ENCODE measurements around the gene SCRN3. TPM values are rescaled to one million over a fixed set of nuclear protein-coding genes. Genes with fewer than 3 reads are reported as not detected.
"Not testable (repeated sequence)": the region's sequence is repeated elsewhere in the genome, so short reads cannot be mapped to it uniquely, and the experiment has no call there.

SCRN3 gene, protein sequence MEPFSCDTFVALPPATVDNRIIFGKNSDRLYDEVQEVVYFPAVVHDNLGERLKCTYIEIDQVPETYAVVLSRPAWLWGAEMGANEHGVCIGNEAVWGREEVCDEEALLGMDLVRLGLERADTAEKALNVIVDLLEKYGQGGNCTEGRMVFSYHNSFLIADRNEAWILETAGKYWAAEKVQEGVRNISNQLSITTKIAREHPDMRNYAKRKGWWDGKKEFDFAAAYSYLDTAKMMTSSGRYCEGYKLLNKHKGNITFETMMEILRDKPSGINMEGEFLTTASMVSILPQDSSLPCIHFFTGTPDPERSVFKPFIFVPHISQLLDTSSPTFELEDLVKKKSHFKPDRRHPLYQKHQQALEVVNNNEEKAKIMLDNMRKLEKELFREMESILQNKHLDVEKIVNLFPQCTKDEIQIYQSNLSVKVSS
- 16.5 and 22.2 TPM in 2 replicates for total RNA-seq (2014; rRNA removed; shearing (Covaris generic))

DNA sequence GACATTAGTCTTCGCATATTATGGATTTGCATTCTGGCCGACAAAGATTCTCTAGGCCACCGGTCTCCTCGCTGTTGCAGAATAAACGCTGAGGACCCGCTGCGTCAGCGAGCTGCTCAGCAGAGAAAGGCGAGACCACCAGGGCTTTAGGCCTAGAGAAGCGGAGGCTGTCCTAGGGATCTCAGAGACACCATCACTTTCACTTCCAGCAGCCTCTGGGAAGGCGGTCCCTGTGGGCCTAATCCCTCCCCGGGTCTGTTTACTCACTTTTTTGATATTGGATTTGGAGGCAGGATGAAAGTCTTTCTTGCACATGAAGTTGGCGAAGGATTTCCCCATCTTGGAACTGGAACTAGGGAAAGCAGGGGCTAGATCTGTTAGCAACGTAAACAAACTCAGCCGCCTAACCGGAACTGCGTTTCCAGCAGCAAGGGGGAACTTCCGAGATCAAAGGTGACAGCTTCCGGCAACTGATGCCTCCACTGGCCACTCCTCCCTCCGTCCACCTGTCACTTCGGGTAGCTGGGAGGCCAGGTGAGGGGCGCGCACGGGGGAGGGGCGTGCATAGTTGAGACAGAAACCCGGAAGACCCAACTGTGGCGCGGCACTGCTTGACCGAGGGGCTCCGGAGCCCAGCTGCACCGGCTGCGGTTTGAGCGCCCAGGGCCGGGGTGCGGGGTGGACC, at the start of gene SCRN3:
Gene SCRN3 (plus strand): TSS at position 447 of the 685 bp plus-strand sequence. CDS start 2,554 bp downstream, outside the sequence.
- DNase-seq (ENCODE audit: low read depth): peak; percentile 75

DNA sequence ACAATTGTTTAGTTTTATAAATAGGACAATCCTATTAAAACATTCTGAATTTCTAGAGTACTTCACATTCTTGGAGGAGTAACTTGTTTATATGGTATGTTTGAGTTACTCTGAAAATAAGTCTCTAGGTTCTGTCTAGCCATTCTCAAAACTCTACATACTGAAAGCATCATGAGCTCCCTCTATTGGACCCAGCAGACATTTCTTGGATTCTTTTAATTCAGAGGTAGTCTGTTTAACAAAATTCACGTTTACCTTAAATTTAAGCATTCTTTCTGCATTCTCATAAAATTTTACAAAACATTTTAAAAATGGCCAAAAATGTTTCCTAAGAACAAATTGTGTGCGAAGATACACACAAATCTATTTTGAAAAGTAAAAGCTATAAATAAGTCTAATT, 45.5 kb upstream of the SCRN3 start:
- peak; percentile 25 for DNase-seq (ENCODE audit: low read depth)

DNA sequence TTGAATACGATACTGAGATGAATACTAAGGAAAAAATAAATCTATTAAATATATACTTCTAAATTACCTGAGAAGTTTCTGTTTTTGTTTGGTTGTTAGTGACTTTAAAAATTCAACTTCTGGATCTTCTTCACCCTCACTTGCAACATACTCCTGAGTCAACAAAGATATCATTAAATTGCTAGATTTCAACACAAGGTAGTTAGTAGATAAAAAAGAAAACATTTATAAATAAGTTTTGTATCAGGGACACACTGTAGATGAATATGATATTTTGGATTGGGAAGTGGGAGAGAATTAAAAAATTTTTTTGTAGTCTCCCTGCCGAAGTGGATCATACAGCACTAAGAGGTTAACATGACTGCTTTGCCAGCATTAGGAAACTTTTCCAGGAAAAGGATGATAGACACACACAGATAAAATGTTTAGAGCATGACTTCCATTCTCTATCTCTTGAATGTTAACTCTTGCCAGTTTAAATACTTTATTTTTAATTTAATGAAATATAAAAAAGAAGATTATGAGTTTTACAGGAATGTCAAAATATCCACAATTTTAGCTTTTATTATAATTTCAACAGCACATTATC, 44.8 kb upstream of the SCRN3 start:
- no peak for DNase-seq (ENCODE audit: low read depth)

DNA sequence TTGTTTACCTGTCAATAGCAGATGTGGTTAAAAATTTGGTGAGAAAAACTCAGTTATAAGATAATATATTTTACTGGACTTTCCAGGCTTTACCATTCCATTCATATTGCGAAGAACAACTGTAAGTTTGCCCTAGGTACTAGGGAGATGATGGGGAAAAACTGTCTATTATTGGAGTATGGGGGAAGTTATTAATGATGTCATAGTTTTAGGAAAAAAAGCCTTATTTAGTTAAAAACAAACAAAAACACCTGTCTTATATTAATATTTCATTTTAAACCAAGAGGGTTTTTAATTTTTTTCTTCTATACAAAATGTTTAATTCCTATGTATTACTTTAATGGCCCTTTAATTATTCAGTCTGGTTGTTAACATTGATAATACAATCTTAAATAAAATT, 42.5 kb upstream of the SCRN3 start:
- DNase-seq (ENCODE audit: low read depth): no peak

DNA sequence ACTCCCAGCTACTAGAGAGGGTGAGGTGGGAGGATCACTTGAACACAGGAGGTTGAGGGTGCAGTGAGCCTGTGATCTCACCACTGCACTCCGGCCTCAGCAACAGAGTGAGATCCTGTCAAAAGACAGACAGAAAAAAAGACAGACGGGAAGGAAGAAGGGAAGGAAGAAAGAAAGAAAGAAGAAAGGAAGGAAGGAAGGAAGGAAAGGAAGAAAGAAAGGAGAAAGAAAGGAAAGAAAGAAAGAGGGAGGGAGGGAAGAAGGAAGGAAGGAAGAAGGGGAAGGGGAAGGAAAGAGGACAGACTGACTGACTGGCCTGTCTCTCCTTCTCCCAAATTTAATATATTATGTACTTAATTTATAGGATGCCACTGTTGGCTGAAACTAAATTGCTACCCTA, 39.2 kb upstream of the SCRN3 start:
- DNase-seq (ENCODE audit: low read depth): no peak

DNA sequence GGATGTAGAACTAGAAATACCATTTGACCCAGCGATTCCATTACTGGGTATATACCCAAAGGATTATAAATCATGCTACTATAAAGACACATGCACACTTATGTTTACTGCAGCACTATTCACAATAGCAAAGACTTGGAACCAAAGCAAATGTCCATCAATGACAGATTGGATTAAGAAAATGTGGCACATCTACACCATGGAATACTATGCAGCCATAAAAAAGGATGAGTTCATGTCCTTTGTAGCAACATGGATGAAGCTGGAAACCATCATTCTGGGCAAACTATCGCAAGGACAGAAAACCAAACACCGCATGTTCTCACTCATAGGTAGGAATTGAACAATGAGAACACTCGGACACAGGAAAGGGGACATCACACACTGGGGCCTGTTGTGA, 35.9 kb upstream of the SCRN3 start:
- not testable (repeated sequence) for DNase-seq (ENCODE audit: low read depth)

DNA sequence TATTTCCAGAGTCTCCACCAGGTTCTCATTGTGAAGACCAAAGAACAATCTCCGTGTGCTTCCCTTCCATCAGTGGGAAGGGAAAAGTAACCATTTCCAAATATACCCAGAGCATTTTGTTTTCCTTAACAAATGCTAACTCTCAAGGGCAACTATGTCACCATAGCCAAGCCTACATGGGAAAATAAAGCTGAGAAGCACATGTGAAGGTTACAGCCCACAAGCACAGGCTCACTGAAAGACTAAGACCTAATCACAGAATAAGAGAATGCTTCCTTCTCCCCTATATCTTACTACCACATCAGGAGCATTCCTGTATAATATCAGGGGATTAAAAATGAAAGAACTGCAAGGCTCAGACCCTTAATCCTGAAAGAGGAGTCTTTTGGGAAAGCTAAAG, 32.6 kb upstream of the SCRN3 start:
- DNase-seq (ENCODE audit: low read depth): no peak

DNA sequence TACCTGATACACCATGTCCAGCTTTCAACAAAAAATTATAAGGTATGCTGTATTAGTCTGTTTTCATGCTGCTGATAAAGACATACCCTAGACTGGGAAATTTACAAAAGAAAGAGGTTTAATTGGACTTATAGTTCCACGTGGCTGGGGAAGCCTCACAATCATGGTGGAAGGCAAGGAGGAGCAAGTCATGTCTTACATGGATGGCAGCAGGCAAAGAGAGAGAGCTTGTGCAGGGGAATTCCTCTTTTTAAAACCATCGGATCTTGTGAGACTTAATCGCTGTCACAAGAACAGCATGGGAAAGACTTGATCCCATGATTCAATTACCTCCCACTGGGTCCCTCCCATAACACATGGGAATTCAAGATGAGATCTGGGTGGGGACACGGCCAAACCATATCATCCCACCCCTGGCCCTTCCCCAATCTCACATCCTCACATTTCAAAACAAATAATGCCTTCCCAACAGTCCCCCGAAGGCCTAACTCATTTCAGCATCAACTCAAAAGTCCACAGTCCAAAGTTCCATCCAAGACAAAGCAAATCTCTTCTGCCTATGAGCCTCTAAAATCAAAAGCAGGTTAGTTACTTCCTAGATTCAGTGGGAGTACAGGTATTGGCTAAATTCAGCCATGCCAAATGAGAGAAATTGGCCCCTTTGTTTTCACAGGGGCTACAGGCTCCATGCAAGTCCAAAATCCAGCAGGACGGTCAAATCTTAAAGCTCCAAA, 31.9 kb upstream of the SCRN3 start:
- DNase-seq (ENCODE audit: low read depth): not testable (repeated sequence)

DNA sequence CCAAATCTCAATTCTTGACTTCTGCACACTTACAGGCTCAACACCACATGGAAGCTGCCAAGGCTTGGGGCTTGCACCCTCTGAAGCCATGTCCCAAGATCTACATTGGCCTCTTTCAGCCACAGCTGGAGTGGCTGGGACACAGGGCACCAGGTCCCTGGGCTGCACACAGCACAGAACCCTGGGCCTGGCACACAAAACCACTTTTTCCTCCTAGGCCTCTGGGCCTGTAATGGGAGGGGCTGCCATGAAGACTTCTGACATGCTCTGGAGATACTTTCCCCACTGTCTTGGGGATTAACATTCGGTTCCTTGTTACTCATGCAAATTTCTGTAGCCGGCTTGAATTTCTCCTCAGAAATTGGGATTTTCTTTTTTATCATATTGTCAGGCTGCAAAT, 30.9 kb upstream of the SCRN3 start:
- DNase-seq (ENCODE audit: low read depth): no peak

DNA sequence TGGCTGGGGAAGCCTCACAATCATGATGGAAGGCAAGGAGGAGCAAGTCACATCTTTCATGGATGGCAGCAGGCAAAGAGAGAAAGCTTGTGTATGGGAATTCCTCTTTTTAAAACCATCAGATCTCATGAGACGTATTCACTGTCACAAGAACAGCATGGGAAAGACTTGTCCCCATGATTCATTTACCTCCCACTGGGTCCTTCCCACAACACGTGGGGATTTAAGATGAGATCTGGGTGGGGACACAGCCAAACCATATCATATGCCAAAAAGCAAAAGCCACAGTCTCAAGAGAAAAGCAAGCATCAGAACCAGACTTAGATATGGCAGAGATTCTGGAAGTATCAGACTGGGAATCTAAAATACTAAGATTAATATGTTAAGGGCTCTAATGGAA, 30.0 kb upstream of the SCRN3 start:
- DNase-seq (ENCODE audit: low read depth): no peak

DNA sequence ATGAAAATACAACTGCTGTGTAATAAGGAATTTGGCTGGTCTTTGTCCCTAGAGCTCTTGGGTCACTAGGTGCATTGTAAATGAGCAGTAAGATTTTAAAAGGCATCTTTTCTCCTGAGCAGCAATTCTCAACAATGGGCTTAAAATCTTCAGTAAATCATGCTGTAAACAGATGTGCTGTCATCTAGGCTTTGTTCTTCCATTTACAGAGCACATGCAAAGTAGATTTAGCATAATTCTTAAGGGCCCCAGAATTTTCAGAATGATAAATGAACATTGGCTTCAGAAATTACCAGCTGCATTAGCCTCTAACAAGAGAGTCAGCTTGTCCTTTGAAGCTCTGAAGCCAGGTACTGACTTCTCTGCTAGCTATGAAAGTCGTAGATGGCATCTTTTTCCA, 26.8 kb upstream of the SCRN3 start:
- DNase-seq (ENCODE audit: low read depth): no peak

DNA sequence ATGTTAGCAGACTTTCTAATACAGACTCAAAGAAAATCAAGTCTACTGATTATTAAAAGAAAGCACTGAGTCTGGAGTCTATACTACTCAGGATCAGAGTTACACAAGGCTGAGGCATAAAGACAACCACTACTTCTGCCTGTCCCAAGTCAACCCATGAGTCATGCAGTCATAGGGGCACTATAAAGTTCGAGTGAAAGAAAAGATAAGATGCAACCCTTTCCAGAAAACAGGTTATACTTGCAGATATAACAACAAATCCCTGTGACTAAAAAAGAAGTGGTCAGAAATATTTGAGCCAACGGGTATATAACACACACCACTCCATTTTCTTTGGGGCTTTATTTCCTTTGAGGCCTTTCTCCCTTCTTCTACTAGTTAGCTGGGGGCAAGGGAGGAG, 18.6 kb upstream of the SCRN3 start:
- peak; percentile 20 for DNase-seq (ENCODE audit: low read depth)

DNA sequence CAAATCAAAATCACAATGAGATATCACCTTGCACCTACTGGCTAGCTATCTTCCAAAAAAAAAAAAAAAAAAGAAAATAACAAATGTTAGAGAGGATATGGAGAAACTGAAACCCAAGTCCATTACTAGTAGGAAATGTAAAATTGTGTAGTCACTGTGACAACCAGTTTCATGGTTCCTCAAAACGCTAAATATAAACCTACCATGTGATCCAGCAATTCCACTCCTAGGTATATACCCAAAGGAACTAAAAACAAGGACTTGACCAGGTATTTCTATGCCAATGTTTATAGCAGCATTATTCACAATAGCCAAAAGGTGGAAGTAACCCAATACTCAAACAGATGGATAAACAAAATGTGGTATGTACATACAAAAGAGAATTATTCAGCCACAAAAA, 11.7 kb upstream of the SCRN3 start:
- no peak for DNase-seq (ENCODE audit: low read depth)

DNA sequence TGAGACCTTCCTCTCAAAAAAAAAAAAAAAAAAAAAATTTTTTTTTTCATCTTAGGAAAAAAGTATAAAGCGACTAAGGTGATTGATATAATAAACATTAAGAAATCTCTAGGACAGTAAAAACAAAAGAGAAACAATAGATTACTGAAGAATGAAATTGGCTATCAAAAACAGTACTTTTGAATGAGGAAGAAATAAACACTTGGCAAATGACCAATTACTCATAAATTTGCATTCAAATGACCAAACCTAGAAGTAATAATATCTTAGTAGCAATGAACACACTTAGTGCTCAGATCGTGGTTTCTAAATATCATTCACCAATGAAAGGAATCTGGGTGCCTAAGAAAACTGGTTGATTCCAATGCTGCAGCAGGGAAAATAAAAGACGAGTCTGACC, 10.3 kb upstream of the SCRN3 start:
- no peak for DNase-seq (ENCODE audit: low read depth)

DNA sequence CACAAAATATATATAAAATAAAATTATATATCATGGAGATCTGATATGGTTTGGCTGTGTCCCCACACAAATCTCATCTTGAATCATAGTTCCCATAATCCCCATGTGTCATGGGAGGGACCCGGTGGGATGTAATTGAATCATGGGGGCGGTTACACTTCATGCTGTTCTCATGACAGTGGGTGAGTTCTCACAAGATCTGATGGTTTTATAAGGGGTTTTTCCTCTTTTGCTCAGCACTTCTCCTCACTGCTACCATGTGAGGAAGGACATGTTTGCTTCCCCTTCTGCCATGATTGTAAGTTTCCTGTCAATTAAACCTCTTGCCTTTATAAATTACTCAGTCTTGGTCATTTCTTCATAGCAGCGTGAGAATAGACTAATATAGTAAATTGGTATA, 6.8 kb upstream of the SCRN3 start:
- not testable (repeated sequence) for DNase-seq (ENCODE audit: low read depth)

DNA sequence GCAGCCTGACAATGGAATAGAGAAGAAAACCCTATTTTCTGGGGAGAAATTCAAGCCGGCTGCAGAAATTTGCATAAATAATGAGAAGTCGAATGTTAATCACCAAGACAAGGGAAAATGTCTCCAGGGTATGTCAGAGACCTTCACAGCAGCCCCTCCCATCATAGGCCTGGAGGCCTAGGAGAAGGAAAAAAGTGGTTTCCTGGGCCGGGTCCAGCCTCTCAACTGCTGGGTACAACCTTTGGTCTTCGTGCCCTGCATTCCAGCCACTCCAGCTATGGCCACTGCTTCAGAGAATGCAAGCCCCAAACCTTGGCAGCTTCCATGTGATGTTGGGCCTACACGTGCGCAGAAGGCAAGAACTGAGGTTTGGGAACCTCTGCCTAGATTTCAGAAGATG, 6.0 kb upstream of the SCRN3 start:
- no peak for DNase-seq (ENCODE audit: low read depth)

DNA sequence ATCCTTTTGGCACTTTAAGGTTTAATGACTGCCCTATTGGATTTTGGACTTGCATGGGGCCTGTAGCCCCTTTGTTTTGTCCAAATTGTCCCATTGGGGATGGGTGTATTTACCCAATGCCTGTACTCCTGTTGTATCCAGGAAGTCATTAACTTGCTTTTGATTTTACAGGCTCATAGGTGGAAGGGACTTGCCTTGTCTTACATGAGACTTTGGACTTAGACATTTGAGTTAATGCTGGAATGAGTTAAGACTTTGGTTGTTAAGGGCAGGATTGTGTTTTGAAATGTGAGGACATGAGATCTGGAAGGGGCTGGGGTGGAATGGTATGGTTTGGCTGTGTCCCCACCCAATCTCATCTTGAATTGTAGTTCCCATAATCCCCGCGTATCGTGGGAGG, 5.2 kb upstream of the SCRN3 start:
- not testable (repeated sequence) for DNase-seq (ENCODE audit: low read depth)

DNA sequence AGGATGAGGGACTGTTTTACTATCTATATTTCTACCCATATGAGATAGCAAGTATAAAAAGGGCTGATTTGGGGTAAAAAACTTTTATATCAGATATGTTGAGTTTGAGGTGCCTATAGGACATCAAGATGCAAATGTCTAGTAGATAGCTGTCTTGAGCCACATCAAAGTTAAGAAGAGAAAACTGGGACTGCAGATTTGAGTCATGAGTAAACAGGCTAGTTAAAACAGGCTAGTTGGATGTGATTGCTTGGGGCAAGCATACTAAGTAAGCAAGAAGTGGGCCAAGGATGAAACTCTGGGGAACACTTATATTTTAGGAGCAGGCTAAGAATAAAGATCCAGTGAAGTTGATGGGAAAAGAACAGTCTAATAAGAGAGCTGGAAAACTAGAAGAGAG, 2.8 kb upstream of the SCRN3 start:
- no peak for DNase-seq (ENCODE audit: low read depth)

DNA sequence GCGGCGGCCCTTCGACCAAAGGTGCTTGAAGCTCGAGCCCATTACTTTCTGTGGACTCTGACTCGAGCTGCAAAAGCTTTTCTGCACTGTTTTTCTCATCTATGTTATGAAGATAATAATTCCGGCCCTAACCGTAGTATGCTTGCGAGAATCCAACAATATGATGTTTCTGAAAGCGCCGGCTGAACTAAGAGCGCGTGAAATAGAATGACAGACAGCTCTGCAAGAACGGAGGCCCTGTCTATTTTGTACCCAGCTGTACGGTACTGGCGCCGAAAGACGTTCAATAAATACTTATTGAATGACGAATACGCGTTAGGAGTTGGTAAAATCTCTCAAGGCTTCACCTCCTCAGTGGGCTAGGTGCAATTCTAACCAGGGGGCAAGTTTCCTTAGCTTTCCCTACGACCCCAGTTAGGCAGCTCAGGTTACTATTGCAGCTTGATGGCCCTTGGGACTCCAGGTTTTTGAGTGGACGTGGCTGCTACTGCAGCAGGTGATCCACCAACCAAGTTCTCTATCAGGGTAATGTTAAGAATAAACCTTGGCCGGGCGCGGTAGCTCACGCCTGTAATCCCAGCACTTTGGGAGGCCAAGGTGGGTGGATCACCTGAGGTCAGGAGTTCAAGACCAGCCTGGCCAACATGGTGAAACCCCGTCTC, 570 bp downstream of the SCRN3 start:
- DNase-seq (ENCODE audit: low read depth): peak; percentile 27

DNA sequence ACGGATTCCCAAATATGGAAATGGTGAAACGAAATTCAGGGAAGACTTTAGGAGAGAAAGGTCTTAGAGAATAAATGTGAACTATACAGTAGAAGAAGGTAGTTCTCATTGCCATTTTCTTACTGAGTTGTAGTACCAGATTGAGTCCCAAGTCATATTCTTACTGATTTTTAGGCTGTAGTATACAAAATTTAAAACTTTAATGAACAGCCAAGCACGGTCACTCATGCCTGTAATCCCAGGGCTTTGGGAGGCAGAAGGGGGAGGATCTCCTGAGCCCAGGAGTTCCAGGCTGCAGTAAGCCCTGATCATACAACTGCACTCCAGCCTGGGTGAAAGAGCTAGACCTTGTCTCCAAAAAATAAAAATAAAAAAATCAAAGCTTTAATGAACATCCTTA, 2.2 kb downstream of the SCRN3 start:
- DNase-seq (ENCODE audit: low read depth): no peak

DNA sequence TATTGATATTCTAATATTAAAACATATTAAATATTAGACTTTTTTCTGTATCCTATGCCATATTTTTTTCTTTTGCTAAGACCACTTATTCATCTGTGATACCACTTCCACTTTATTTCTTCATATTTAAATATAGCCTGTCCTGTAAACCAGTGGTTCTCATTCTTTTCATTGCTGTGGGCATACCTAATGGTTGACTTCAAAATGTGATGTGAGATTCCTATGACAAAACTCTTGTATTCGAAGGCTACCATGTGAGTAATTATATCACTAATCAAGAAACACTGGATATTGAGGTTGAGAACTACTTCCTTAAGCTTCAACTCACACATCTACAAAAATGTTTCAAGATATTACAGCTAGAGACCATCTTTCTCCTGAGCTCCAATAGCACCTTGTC, 3.6 kb downstream of the SCRN3 start:
- peak; percentile 3 for DNase-seq (ENCODE audit: low read depth)

DNA sequence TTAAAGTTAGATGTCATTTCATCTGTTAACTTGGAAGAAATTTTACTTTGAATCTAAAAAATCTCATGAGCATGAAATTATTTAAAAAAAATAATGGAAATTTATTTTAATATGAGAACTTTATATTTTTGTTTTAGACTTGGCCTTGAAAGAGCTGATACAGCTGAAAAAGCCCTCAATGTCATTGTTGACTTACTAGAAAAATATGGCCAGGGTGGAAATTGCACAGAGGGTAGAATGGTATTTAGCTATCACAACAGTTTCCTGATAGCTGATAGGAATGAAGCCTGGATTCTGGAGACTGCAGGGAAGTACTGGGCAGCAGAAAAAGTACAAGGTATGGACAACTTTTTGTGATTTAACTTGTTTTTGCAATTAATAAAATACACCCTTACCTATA, 5.3 kb downstream of the SCRN3 start:
- no peak for DNase-seq (ENCODE audit: low read depth)

Data from M059J (cell line).